Measurements from ENCODE around the gene ASAP2.

DNA sequence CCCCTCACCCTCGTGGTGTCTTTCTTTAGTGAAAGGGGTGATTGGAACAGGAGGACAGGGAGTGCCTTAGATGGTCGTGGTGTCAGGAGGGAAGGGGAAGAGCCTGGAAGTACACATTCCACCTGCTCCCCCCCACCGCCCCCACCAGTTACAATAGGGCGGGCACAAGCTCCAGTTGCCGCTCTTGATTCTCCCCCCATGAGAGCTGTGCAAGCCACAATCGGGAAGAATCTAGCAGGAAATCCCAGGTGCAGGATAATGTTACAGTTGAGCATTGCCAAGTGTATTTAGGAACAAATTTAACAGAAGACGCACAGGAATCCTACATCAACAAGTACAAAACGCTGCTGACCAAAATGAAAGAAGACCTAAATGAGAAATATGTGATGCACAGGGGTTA is 73.6 kb downstream of the ASAP2 start:
- TF ChIP-seq, protein P1, sequence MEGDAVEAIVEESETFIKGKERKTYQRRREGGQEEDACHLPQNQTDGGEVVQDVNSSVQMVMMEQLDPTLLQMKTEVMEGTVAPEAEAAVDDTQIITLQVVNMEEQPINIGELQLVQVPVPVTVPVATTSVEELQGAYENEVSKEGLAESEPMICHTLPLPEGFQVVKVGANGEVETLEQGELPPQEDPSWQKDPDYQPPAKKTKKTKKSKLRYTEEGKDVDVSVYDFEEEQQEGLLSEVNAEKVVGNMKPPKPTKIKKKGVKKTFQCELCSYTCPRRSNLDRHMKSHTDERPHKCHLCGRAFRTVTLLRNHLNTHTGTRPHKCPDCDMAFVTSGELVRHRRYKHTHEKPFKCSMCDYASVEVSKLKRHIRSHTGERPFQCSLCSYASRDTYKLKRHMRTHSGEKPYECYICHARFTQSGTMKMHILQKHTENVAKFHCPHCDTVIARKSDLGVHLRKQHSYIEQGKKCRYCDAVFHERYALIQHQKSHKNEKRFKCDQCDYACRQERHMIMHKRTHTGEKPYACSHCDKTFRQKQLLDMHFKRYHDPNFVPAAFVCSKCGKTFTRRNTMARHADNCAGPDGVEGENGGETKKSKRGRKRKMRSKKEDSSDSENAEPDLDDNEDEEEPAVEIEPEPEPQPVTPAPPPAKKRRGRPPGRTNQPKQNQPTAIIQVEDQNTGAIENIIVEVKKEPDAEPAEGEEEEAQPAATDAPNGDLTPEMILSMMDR (IDR thresholded peaks at IDR 0.05; ENCODE audit: poor library complexity, severe bottlenecking): no peak
- no peak for TF ChIP-seq SMC3 (conservative IDR thresholded peaks at IDR 0.05; ENCODE audit: poor library complexity)
